ENCODE results near the gene BTD. TPM values are rescaled to one million over a fixed set of nuclear protein-coding genes. Genes with fewer than 3 reads are reported as not detected.

Gene BTD
- total and polyA plus RNA-seq, 4 donors: 45.8 to 78.1 (median 47.8) TPM

DNA sequence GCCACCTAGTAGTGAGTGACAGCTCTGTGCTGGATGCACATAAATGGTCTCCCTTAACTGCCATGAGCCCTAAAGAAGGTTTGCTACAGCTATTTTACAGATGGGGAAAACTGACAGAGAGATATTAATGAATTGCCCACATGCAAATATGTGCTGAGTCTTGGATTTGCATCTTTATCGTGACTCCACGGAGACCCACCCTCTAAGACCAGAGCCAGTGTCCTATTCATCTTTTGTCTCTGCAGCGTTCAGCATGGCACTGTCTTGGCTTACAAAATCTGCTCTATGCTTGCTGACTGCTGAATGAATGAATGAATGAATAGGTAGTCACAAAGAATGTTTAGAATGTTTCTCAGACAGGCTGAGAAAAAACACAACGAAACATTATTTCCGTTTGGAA, 48.3 kb downstream of the BTD start:
- Histone ChIP-seq H3K36me3 (ENCODE audit: control insufficient read depth in 4 of 4, insufficient read depth in 3 of 4, low read depth in 1 of 4, low read length in 3 of 4) (peaks cover 0 to 10% (median 3%) of the 10 kb centered on the region in 4 donors), H3K9ac (ENCODE audit: low read depth in 1 of 2, low read length in 2 of 2) (no peak overlapping the region), H3K27me3 (ENCODE audit: control insufficient read depth in 4 of 4, insufficient read depth in 4 of 4, low read length in 3 of 4) (no peaks in the 10 kb centered on the region), H3K4me3 (ENCODE audit: low read depth in 1 of 3, low read length in 3 of 3) (no peak overlapping the region), H3K9me3 (ENCODE audit: control insufficient read depth in 4 of 4, low read length in 3 of 4) (no peaks in the 10 kb centered on the region), H3K27ac (ENCODE audit: low read depth in 1 of 2, low read length in 2 of 2) (no peak overlapping the region), H3K4me1 (ENCODE audit: control insufficient read depth in 4 of 4, insufficient read depth in 4 of 4, low read length in 3 of 4) (no peaks in the 10 kb centered on the region)
- TF ChIP-seq JUND (IDR thresholded peaks at IDR 0.05) (no peak), NR2F2 (IDR thresholded peaks at IDR 0.05) (no peak), EGR1 (IDR thresholded peaks at IDR 0.05; ENCODE audit: low read depth in 2 of 2) (no peak), RXRA (IDR thresholded peaks at IDR 0.05) (no peak), YY1 (IDR thresholded peaks at IDR 0.05) (no peak), FOXA2 (IDR thresholded peaks at IDR 0.05) (no peak), SP1 (IDR thresholded peaks at IDR 0.05) (no peak), TAF1 (conservative IDR thresholded peaks at IDR 0.05) (no peak), HNF4G (IDR thresholded peaks at IDR 0.05) (no peak), GABPA (IDR thresholded peaks at IDR 0.05 in 1 of 2, conservative IDR thresholded peaks at IDR 0.05 in 1 of 2) (no peak), FOXA1 (IDR thresholded peaks at IDR 0.05) (no peak), RAD21 (IDR thresholded peaks at IDR 0.05) (no peak), HNF4A (conservative IDR thresholded peaks at IDR 0.05) (no peak)
- TF ChIP-seq, protein P1, sequence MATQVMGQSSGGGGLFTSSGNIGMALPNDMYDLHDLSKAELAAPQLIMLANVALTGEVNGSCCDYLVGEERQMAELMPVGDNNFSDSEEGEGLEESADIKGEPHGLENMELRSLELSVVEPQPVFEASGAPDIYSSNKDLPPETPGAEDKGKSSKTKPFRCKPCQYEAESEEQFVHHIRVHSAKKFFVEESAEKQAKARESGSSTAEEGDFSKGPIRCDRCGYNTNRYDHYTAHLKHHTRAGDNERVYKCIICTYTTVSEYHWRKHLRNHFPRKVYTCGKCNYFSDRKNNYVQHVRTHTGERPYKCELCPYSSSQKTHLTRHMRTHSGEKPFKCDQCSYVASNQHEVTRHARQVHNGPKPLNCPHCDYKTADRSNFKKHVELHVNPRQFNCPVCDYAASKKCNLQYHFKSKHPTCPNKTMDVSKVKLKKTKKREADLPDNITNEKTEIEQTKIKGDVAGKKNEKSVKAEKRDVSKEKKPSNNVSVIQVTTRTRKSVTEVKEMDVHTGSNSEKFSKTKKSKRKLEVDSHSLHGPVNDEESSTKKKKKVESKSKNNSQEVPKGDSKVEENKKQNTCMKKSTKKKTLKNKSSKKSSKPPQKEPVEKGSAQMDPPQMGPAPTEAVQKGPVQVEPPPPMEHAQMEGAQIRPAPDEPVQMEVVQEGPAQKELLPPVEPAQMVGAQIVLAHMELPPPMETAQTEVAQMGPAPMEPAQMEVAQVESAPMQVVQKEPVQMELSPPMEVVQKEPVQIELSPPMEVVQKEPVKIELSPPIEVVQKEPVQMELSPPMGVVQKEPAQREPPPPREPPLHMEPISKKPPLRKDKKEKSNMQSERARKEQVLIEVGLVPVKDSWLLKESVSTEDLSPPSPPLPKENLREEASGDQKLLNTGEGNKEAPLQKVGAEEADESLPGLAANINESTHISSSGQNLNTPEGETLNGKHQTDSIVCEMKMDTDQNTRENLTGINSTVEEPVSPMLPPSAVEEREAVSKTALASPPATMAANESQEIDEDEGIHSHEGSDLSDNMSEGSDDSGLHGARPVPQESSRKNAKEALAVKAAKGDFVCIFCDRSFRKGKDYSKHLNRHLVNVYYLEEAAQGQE (IDR thresholded peaks at IDR 0.05): no peak
- TF ChIP-seq, protein P2, sequence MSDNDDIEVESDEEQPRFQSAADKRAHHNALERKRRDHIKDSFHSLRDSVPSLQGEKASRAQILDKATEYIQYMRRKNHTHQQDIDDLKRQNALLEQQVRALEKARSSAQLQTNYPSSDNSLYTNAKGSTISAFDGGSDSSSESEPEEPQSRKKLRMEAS (IDR thresholded peaks at IDR 0.05): no peak
- TF ChIP-seq, protein P3, sequence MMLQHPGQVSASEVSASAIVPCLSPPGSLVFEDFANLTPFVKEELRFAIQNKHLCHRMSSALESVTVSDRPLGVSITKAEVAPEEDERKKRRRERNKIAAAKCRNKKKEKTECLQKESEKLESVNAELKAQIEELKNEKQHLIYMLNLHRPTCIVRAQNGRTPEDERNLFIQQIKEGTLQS (IDR thresholded peaks at IDR 0.05): no peak
- TF ChIP-seq, protein P4, sequence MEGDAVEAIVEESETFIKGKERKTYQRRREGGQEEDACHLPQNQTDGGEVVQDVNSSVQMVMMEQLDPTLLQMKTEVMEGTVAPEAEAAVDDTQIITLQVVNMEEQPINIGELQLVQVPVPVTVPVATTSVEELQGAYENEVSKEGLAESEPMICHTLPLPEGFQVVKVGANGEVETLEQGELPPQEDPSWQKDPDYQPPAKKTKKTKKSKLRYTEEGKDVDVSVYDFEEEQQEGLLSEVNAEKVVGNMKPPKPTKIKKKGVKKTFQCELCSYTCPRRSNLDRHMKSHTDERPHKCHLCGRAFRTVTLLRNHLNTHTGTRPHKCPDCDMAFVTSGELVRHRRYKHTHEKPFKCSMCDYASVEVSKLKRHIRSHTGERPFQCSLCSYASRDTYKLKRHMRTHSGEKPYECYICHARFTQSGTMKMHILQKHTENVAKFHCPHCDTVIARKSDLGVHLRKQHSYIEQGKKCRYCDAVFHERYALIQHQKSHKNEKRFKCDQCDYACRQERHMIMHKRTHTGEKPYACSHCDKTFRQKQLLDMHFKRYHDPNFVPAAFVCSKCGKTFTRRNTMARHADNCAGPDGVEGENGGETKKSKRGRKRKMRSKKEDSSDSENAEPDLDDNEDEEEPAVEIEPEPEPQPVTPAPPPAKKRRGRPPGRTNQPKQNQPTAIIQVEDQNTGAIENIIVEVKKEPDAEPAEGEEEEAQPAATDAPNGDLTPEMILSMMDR (IDR thresholded peaks at IDR 0.05; ENCODE audit: low read depth, low read length, missing input control): no peak
- TF ChIP-seq, protein P5, sequence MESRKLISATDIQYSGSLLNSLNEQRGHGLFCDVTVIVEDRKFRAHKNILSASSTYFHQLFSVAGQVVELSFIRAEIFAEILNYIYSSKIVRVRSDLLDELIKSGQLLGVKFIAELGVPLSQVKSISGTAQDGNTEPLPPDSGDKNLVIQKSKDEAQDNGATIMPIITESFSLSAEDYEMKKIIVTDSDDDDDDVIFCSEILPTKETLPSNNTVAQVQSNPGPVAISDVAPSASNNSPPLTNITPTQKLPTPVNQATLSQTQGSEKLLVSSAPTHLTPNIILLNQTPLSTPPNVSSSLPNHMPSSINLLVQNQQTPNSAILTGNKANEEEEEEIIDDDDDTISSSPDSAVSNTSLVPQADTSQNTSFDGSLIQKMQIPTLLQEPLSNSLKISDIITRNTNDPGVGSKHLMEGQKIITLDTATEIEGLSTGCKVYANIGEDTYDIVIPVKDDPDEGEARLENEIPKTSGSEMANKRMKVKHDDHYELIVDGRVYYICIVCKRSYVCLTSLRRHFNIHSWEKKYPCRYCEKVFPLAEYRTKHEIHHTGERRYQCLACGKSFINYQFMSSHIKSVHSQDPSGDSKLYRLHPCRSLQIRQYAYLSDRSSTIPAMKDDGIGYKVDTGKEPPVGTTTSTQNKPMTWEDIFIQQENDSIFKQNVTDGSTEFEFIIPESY (IDR thresholded peaks at IDR 0.05): no peak
- DNase-seq (ENCODE audit: low spot score): no peak
- WGBS: 98% methylated on average over 5 of the region's 5 CpGs

All from liver (tissue), 9 donors.